GM19023 (cell line): ENCODE results near the gene NYAP1.
A peak's percentile ranks its signal among the peaks of the same experiment; 100 is the strongest.
"Not testable (repeated sequence)": the region's sequence is repeated elsewhere in the genome, so short reads cannot be mapped to it uniquely, and the experiment has no call there.

Experiments
- ATAC-seq: cut with Tn5 transposase; IDR thresholded peaks from one replicate; pipeline ENCODE4 v1.9.1; 2021; ENCODE audit warnings: mild to moderate bottlenecking, moderate library complexity; ENCODE audit not compliant: unreplicated experiment

NYAP1 gene

GRCh38 chr7:100483722-100484672, at the start of gene NYAP1:
NYAP1 (plus strand) TSS chr7:100483927; CDS start chr7:100485312, 1,385 bp downstream.
- ATAC-seq, result peak; percentile 23

GRCh38 chr7:100434297-100435144, 49.2 kb upstream of the NYAP1 start:
- ATAC-seq, result no peak

GRCh38 chr7:100435401-100436304, 48.1 kb upstream of the NYAP1 start:
- peak; percentile 15 for ATAC-seq

GRCh38 chr7:100437150-100438100, 46.3 kb upstream of the NYAP1 start:
- no peak for ATAC-seq

- no peak for ATAC-seq
Observed at GRCh38 chr7:100438172-100438571, 45.6 kb upstream of the NYAP1 start.

GRCh38 chr7:100438731-100439130, 45.0 kb upstream of the NYAP1 start:
- not testable (repeated sequence) for ATAC-seq

GRCh38 chr7:100439244-100439643, 44.5 kb upstream of the NYAP1 start:
- ATAC-seq, result not testable (repeated sequence)

- no peak for ATAC-seq
Observed at GRCh38 chr7:100441641-100442535, 41.8 kb upstream of the NYAP1 start.

GRCh38 chr7:100443096-100443840, 40.5 kb upstream of the NYAP1 start:
- no peak for ATAC-seq

- no peak for ATAC-seq
Observed at GRCh38 chr7:100444311-100445278, 39.1 kb upstream of the NYAP1 start.

GRCh38 chr7:100446040-100446439, 37.7 kb upstream of the NYAP1 start:
- no peak for ATAC-seq

- ATAC-seq, result not testable (repeated sequence)
Observed at GRCh38 chr7:100447363-100447762, 36.4 kb upstream of the NYAP1 start.

- ATAC-seq, result no peak
Observed at GRCh38 chr7:100449190-100449795, 34.4 kb upstream of the NYAP1 start.

- ATAC-seq, result no peak
Observed at GRCh38 chr7:100452513-100452912, 31.2 kb upstream of the NYAP1 start.

GRCh38 chr7:100453854-100454253, 29.9 kb upstream of the NYAP1 start:
- not testable (repeated sequence) for ATAC-seq

- ATAC-seq, result no peak
Observed at GRCh38 chr7:100455206-100455605, 28.5 kb upstream of the NYAP1 start.
